Jurkat, Clone E6-1 (cell line): ENCODE results near the gene PTTG1IP. TPM values are rescaled to one million over a fixed set of nuclear protein-coding genes. Genes with fewer than 3 reads are reported as not detected.
"Not testable (repeated sequence)": the region's sequence is repeated elsewhere in the genome, so short reads cannot be mapped to it uniquely, and the experiment has no call there.

Source experiments
- DNase-seq: peaks from one replicate; pipeline ENCODE4 v3.0.0-alpha.2; 2011; ENCODE audit warnings: low read depth, low spot score
- H3K4me3 ChIP-seq: 2 replicates; pipeline ENCODE4 v1.5.1; 2011; ENCODE audit warnings: mild to moderate bottlenecking, low read length, control low read depth, moderate library complexity
- polyA plus RNA-seq: library from polyadenylated mRNA; unstranded; fragments of >200 nt; gene quantifications from one replicate; pipeline ENCODE4 v1.2.1, GENCODE V29; 2012; ENCODE audit warnings: missing spikeins; ENCODE audit not compliant: insufficient read length, insufficient read depth

PTTG1IP gene, protein sequence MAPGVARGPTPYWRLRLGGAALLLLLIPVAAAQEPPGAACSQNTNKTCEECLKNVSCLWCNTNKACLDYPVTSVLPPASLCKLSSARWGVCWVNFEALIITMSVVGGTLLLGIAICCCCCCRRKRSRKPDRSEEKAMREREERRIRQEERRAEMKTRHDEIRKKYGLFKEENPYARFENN
- 98.0 TPM for polyA plus RNA-seq

DNA sequence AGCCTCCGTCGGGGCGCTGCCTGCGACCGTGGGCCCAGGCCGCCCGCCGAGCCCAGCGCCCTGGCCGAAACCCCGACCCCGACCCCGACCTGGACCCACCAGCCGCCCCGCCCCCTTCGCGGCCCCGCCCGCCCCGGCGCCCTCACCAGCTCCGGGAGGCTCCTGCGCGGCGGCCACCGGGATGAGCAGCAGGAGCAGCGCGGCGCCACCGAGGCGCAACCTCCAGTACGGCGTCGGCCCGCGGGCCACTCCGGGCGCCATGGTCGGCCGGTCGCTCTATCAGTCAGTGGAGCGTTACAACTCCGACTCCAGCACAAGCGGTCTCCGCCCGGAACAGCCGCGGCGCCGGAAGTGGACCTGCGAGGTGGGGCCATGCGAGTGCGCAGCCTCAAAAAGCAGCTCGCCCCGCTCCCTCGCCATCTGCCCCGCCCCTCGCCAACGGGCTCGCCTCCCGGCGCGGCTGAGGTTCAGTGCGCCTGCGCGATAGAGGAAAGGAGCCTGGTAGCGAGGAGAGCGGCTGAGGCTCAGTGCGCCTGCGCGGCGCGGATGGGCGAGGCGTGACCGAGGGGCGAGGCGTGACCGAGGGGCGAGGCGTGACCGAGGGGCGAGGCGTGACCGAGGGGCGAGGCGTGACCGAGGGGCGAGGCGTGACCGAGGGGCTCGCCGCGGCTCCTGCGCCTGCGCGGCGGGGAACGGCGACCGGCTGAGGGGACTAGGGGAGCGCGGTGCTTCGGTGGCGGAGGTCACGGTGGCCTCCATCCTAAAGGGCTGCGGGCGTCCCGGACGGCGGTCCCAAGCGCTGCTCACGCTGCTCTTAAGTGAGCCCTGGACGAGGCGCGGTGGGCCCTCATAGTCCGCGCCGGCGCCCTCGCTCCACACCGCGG lies at the start of gene PTTG1IP:
Gene PTTG1IP (minus strand): TSS at position 335 of the 884 bp plus-strand sequence. CDS start 74 bp downstream, at position 261.
- peak; percentile 94 for DNase-seq
- peak within 1 kb of the TSS; percentile 84 for H3K4me3 ChIP-seq

DNA sequence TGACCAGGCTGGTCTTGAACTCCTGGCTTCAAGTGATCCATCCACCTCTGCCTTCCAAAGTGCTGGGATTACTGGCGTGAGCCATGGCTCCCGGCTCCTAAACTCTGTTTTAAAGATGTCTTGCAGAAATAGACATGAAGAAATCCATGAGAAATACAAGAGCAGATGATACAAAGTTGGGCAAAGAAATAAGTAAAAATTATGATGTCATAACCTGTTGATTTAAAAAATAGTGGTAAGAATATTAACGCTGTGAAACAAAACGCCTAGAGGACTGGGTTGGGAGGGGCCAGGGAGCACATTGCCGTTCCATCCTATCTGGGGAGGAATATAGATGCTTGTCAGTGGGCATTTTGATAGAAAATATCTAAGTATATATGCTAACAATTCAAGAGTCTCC lies 48.4 kb upstream of the PTTG1IP start:
- no peak overlapping the region for H3K4me3 ChIP-seq
- DNase-seq: no peak

DNA sequence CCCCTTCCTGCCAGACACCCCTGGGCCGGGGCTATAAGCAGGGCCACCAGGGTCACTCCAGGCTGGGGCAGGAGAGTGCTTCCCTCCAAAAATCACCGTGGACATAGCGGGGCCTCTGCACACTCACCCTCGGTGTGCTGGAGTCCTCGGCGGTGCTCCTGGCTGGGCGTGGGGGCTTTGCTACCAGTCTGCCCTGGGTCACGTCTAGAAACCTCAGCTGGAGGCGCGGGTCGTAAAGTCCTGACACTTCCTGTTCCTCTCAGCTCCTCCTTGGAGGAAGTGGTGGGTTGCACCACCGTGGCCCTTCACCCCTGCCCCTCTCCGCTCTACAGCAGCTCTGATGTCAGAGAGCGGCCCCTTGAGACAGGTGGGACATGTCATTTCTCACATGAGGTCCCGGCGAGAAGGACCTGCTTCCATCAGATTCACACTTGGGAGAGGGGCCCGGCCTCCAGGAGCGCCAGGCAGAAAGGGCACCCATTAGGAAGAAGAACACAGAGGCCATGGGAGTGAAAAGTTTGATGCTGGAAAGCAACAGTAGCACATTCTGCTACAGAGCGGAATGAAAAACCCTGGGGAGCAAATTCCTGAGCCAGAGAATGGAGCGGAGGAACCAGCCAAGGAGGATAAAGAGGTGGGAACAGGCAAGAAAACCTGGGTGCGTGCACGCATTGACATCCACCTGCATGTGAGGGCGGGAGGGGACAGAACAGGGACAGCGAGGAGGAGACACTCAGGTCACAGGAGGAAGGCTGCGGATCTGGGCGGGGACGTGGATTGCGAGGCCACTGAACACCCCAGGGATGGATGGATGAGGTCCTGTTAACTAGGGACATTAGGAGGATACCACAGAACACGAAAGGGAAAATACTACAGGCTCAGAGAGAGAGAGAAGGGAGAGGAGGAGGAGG lies 47.5 kb upstream of the PTTG1IP start, which contains the start of gene ITGB2:
Gene ITGB2 (minus strand): TSS at position 206 of the 911 bp plus-strand sequence. CDS start 10,117 bp downstream, outside the sequence.
- H3K4me3 ChIP-seq: peak within 1 kb of the TSS; percentile 94
- peak; percentile 69 for DNase-seq

DNA sequence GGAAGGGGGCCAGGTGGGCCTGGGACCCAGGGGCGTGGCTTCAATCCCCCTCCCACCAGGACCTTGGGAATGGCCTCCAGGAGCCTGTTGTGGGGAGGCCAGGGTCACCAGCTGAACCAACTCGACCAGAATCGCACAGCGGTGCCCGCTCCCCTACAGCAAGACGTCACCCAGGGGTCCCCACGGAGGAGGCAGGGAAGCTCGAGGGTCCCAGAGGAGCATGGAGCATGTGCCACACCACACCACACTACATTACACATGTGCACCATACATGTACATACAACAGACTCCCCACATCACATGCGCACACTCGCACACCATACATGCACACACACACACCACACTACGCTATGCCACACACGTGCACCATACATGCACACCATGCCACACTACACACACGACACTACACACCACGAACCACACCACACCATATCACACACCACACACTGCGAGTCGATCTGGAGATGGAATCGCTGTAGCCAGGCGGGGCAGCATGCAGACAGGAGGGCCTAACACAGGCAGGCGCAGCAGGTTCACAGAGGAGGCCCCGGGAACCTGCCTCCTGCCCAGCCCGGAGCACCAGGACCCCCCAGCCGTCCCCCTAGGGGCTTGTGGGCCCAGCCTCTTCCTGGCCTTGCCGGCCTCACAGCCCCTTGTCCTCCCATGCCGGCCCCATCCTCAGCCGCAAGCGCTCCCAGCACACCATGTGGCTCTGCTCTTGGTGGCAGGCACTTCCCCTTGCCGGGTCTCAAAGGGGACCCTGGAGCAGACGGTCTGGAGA lies 46.6 kb upstream of the PTTG1IP start:
- no peak for DNase-seq

DNA sequence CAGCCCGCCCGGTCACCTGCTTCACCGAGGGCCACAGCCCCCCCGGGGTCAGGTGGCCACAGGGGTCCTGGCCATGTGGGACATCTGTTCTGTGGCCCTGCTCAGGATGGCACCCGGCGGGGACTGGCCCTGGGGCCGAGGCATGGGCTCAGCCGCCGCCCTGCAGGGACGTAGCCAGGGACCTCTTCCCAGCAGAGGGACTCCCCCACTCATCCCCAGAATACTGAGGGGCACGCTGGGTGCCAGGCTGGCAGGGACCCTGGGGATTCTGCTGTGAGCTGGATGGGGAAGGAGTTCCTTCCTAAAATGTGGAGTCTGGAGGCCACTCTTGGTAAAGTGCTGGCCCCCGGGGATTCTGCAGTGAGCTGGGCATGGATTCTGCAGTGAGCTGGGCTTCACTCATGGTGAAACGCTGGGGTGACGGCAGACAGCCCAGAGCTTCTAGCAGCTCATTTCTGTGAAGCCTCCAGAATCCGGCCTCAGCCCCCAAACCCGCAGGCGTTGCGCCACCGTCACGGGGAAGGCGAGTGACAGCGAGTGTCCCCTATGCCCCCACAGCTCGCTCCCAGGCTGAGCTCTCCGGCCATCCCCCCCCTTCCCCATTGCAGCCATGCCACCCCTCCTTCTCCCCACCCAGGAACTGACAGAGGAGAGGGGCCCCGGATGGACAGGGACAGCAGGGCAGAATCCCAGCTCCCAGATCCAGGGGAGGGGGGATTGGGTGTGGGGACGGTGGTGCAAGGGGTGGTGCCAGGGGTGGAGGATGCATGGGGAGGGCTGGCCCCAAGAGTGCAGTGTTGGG lies 45.8 kb upstream of the PTTG1IP start:
- H3K4me3 ChIP-seq: peak overlapping the region; percentile 94
- DNase-seq: no peak

More for the DNA sequence above, 46.6 kb upstream of the PTTG1IP start:
- peak overlapping the region; percentile 94 for H3K4me3 ChIP-seq

DNA sequence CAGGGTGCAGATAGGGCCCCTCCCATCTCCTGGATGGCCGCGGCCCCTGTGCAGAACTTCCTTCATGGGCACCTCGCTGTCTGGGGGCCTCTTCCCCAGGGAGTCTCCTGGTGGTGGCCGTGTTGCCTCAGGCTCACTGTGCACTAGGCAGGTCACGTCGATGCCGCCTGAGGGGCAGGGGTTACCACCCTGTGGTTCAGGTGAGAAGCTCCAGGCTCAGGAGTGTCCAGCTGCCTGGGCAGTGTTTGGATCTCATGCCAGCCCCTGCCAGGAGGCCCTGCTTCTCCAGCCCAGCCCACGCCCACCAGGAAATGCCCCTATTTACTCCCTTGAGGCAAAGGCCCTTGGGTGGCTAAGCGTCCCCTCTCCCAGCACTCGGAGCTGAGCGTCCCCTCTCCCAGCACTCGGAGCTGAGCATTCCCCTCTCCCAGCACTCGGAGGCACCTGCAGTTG lies 45.1 kb upstream of the PTTG1IP start:
- DNase-seq: no peak
- H3K4me3 ChIP-seq: no peak overlapping the region

DNA sequence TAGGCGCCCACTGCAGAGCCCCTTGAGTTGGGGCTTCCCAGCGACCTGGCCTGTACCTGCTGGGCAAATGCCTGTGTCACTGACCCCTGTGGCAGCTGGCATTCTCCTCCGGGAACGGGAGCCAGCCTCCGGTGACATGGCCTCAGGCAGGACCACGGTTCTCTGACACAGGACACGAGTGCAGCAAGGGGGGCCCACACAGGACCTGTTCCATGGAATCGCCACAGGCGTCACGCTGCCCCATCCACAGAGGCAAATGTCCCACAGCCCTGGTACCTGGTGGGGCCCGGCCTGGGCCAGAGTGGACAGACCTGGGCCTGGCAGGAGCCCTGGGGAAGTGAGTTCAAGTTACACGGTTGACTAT lies 44.6 kb upstream of the PTTG1IP start:
- no peak overlapping the region for H3K4me3 ChIP-seq
- no peak for DNase-seq

DNA sequence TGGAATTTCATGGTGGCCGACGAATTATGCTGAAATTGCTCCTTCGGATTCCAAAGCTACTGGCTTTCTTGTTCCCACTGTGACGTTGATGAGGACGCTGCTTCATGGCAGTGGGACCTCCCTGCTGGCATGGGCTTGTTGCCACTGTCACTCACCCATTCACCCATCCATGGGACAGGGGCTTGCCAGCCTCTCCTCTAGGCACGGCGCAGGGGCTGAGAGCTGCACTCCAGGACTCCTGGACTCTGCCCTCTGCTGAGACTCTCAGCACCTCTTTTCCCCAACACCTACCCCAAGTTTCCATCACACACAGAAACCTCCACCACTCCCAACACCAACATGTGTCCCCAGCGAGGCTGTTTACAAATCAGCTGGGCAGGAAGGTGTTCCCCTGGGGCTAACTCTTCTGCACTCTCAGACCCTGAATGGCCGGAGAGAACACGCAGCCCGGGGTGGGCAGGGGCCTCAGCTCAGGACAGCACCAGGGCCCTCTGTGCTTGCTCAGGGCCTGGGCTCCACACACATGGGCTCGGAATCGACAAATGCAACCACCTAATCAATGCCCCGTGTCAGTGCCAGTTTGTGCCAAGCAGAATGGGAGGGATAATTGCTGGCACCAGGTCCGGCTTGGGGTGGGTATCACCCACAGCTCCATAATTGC lies 44.1 kb upstream of the PTTG1IP start:
- H3K4me3 ChIP-seq: no peak overlapping the region
- DNase-seq: no peak

DNA sequence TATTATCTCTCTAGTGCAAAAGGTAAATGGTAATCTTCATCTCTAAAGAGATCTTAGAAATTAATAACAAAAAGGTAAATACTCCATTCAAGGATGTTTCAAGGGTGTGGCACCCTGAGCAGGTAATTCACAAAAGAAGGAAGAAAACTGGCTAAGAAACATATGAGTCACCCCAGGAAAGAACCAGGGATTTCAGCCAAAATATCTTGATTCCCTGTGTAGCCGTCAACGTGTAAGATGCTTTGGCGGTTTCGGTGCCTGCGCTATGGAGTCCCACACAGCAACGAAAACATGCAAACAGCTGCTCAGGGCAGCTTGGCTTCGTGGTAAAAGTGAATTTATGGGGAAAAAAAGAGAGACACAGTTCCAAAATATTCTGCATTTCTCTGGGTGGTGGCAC lies 43.5 kb upstream of the PTTG1IP start:
- H3K4me3 ChIP-seq: no peak overlapping the region
- DNase-seq: no peak

DNA sequence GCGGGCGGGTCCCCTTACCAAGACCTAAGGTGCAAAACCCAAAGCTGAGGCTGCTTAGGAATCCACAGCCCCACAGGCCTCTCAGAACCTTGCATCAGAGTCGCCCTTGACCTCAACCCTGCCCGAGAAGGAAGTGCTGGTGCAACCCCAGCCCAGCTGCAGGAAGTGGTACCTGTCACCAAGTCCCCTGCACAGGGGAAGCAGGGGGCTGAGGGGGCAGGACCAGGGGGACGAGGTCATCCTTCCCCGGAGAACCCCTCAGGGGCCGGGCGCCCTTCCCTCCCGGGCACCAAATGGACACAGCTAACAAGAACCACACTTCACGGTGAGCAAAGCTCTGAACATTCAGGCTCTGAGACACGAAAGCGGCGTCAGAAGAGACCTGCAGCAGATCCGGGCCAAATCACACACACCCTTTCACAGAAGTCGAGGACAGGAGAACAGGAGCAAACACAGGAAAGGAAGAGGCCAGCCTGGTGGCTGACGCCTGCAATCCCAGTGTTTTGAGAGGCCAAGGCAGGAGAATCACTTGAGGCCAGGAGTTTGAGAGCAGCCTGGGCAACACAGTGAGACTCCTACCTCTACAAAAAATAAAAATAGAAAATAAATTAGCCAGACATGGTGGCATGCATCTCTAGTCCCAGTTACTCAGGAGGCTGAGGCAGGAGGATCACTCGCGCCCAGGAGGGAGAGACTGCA lies 40.8 kb upstream of the PTTG1IP start:
- DNase-seq: peak; percentile 71
- peak overlapping the region; percentile 13; the same call in 1 of the 2 replicates for H3K4me3 ChIP-seq

DNA sequence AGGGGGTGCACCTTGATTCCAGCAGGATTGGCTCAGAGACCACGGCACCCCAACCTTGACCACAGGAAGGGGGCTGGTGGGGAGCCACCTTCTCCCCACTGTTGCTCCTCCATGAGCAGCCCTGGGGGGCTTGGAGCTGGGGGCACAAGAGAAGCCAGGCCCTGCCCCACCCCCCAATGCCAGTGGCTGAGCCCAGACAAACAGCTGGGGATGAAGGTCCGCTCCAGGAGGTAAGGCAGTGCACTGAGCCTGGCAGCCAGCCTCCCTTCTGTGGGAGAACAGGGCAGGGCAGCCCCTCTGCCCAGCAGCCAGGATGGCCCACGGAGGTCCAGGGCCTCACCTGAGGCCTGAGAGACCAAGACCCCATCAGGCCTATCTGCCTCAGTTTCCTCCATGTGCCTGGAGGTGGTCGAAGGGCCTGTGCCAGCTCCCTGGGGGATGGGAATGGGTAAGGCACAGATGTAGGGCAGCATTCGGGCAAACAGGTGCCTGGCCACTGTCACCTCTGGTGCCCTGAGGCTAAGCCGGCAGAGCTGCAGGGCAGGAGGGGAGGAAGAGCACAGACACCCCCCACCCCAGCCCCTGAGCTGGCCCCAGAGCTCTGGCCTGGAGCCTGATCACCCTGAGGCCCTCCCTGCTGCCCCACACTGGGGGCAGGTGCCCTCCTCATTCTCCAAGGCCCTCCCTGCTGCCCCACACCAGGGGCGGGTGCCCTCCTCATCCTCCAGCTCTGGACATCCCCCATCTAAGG lies 40.1 kb upstream of the PTTG1IP start:
- H3K4me3 ChIP-seq: peak overlapping the region; percentile 13
- no peak for DNase-seq

DNA sequence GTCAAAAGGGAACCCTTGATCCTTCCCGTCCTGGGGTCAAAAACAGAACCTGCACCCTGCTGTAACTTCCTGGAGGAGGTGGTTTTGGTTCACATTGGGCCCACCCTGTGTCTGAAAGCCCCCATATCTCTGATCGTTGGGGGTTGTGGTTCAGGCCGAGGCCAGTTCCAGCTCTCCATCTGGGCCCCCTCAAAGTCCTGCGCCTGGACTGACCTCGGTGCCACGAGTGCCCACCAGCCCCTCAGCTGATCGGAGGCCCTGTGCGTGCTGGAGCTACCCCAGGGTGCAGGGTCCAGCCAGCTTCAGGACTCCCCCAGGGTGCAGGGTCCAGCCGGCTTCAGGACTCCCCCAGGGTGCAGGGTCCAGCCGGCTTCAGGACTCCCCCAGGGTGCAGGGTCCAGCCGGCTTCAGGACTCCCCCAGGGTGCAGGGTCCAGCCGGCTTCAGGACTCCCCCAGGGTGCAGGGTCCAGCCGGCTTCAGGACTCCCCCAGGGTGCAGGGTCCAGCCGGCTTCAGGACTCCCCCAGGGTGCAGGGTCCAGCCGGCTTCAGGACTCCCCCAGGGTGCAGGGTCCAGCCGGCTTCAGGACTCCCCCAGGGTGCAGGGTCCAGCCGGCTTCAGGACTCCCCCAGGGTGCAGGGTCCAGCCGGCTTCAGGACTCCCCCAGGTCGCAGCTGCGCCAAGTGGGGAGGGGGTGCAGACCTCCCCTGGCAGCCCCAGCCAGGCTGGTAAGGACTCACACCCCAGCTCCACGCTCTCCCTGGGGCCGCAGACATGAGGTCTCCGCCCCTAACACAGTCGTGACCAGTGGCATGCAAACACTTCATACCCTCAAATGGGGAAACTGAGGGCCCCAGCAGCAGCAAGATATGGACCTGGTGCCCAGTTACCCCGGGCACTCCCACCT lies 39.3 kb upstream of the PTTG1IP start:
- not testable (repeated sequence) for DNase-seq
- peak overlapping the region; percentile 37 for H3K4me3 ChIP-seq

DNA sequence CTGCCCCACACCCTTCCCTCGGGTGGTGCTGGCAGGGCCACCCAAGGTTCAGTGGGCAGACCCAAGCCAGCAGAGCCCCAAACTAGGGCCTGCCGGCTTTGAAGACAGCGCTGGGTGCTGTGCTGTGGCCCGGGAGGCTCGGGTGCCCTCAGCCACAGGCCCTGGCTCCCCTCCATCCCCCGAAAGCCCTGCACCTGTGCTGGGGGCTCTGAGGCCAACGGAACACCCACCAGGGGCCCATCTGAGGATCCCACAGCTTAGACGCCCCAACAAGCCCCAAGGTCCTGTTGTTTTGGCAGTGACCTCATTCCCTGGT lies 38.6 kb upstream of the PTTG1IP start:
- no peak for DNase-seq
- H3K4me3 ChIP-seq: peak overlapping the region; percentile 37

DNA sequence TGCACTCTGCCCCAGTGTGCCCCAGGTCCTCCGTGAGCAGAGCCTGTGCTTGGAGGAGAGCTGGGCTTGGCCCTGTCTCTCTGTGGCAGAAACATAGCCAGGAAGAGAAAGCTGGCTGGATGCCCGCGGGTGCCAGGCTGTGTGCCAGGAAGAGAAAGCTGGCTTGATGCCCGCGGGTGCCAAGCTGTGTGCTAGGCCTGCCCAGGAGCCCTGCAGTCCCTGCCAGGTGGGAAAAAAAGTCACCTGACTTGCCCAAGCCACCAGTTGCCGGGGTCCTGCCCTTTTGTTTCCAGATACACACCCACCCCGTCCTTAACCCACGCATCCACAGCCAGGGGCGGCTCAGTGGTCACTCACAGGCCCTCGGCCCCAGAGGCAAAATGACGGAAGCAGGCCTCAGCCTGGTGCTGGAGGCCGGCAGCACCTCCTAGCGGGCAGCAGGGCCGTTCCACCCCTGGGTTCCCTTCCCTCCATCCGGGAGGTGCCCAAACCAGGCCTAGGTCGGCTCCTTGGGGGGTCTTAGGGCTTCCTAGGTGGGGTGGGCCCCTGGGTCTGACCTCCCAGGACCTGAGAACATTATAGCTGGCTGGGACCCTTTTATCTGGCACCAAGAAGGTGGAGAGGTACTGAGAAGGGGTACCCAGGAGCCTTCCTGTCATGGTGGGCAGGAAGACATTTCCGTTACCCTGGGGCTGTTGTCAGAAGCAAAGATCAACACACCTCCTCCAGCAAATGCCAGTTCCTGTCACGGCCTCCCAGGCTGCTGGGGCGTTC lies 38.1 kb upstream of the PTTG1IP start:
- peak; percentile 82 for DNase-seq
- H3K4me3 ChIP-seq: peak overlapping the region; percentile 37

DNA sequence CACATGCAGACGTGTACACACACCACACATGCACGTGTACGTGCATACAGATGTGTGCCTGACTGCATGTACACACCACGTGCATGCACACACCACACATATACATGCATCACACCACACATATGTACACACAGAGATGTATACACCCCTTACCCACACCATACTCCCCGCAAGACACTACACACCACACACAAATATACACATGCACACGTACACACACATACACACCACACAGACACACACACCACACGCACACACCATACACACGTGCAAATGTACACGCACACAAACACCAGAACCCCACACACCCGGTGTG lies 37.5 kb upstream of the PTTG1IP start:
- peak overlapping the region; percentile 37 for H3K4me3 ChIP-seq

More for the DNA sequence above, 37.5 kb upstream of the PTTG1IP start:
- DNase-seq: no peak
